Central memory CD4-positive, alpha-beta T cell (primary cell): ENCODE data around the gene ADCY9.

Experiments used
- DNase-seq: peaks from one replicate; pipeline ENCODE4 v3.0.0; 2022

The ADCY9 gene

GRCh38 chr16:4028144-4028543 lies 88.1 kb downstream of the ADCY9 start:
- DNase-seq: no peak

GRCh38 chr16:4026854-4027253 lies 89.4 kb downstream of the ADCY9 start:
- no peak for DNase-seq

GRCh38 chr16:4025428-4025827 lies 90.8 kb downstream of the ADCY9 start:
- no peak for DNase-seq

- DNase-seq: no peak
Measured at GRCh38 chr16:4021916-4022315, 94.3 kb downstream of the ADCY9 start.

GRCh38 chr16:4021070-4021779 lies 95.0 kb downstream of the ADCY9 start:
- no peak for DNase-seq

- DNase-seq: no peak
Measured at GRCh38 chr16:4019371-4019791, 96.9 kb downstream of the ADCY9 start.

GRCh38 chr16:4018391-4018790 lies 97.9 kb downstream of the ADCY9 start:
- DNase-seq: no peak

- no peak for DNase-seq
Measured at GRCh38 chr16:4017807-4018206, 98.4 kb downstream of the ADCY9 start.

- no peak for DNase-seq
Measured at GRCh38 chr16:4016658-4017057, 99.6 kb downstream of the ADCY9 start.

- no peak for DNase-seq
Measured at GRCh38 chr16:4016005-4016352, 100.3 kb downstream of the ADCY9 start.

GRCh38 chr16:4015275-4016004 lies 100.8 kb downstream of the ADCY9 start:
- DNase-seq: no peak

GRCh38 chr16:4011940-4012629 lies 104.2 kb downstream of the ADCY9 start:
- no peak for DNase-seq

- DNase-seq: no peak
Measured at GRCh38 chr16:4011225-4011939, 104.9 kb downstream of the ADCY9 start.

GRCh38 chr16:4010225-4011158 lies 105.8 kb downstream of the ADCY9 start:
- no peak for DNase-seq

GRCh38 chr16:4009177-4009576 lies 107.1 kb downstream of the ADCY9 start:
- DNase-seq: no peak

GRCh38 chr16:4008116-4008515 lies 108.1 kb downstream of the ADCY9 start:
- DNase-seq: no peak

- DNase-seq: no peak
Measured at GRCh38 chr16:4006397-4006999, 109.7 kb downstream of the ADCY9 start.

- no peak for DNase-seq
Measured at GRCh38 chr16:4005731-4006130, 110.5 kb downstream of the ADCY9 start.

GRCh38 chr16:4005281-4005680 lies 111.0 kb downstream of the ADCY9 start:
- no peak for DNase-seq

GRCh38 chr16:4004206-4004605 lies 112.0 kb downstream of the ADCY9 start:
- no peak for DNase-seq

- no peak for DNase-seq
Measured at GRCh38 chr16:4003576-4003975, 112.7 kb downstream of the ADCY9 start.

GRCh38 chr16:4003166-4003565 lies 113.1 kb downstream of the ADCY9 start:
- DNase-seq: no peak
